Globus pallidus (tissue), 1 donor: ENCODE results near the gene PGPEP1.

Experiments
- DNase-seq: peaks from one replicate; pipeline ENCODE4 v3.0.0-alpha.2; 2015; ENCODE audit warnings: low spot score

Gene PGPEP1

GRCh38 chr19:18418483-18419194, 78.2 kb downstream of the PGPEP1 start:
- peak; percentile 37 for DNase-seq

- peak; percentile 61 for DNase-seq
These were observed 78.8 kb downstream of the PGPEP1 start, which contains the start of gene SSBP4 for GRCh38 chr19:18419195-18419698. SSBP4 (plus strand) TSS chr19:18419398; CDS start chr19:18419649, 251 bp downstream.
